ENCODE measurements around the gene XYLT2.
"Not testable (repeated sequence)": the region's sequence is repeated elsewhere in the genome, so short reads cannot be mapped to it uniquely, and the experiment has no call there.

XYLT2 gene

GRCh38 chr17:50397111-50397918 is 51.4 kb downstream of the XYLT2 start, which contains the start of gene LRRC59:
LRRC59 (minus strand) TSS chr17:50397523; CDS start chr17:50397317, 206 bp downstream.
- no peak for FAIRE-seq

GRCh38 chr17:50397919-50398285 is 52.0 kb downstream of the XYLT2 start:
- no peak for FAIRE-seq

- FAIRE-seq: not testable (repeated sequence)
Measured at GRCh38 chr17:50398672-50399071, 52.7 kb downstream of the XYLT2 start.

- FAIRE-seq: not testable (repeated sequence)
Measured at GRCh38 chr17:50399591-50399990, 53.7 kb downstream of the XYLT2 start.

GRCh38 chr17:50405351-50405750 is 59.4 kb downstream of the XYLT2 start:
- FAIRE-seq: not testable (repeated sequence)

- FAIRE-seq: no peak
Measured at GRCh38 chr17:50406578-50406977, 60.7 kb downstream of the XYLT2 start.

- no peak for FAIRE-seq
Measured at GRCh38 chr17:50407921-50408320, 62.0 kb downstream of the XYLT2 start.
